ENCODE results near the gene TMEM132D.

Gene TMEM132D

DNA sequence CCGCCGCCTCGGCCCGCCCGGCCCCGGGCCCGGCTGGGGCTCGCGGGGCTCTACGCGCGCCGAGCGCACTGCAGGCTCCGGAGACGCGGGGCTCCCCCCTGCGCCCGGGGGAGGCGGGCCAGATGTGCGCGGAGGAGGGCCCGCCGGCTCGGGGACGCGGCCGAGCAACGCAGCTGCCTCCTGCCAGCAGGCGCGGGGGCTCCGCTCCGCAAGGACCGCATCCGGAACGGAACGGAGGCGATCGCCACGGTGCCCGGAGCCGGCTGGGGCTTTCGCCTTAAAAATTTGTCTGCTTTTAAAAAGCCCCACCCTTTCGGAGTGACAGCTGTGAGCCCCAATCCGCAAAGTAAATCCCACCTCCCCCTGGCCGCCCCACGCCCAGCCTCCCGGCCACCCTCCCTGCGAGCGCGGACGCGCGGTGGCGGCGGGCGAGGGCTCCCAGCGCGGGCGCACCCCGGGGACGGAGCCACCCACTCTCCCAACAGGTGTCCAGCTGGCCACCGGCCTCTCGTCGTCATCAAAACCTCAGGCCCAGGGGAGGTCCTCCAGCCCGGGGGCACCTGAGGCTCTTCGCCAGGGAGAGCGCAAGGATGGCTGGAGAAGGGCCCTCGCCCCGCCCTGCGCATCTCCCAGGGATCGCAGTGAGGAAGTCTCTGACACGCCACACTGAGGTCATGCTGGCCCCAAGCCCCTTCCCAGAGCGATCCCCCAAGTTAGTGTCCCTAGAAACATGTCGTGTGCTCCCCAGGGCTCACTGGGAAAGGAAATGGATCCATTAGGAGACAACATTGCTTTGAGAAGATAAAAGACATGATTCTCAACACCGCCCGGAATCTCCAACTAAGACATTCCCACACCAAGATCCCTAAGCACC is at the start of gene TMEM132D:
Gene TMEM132D (minus strand): TSS at position 70 of the 874 bp plus-strand sequence.
- TF ChIP-seq, protein P1, sequence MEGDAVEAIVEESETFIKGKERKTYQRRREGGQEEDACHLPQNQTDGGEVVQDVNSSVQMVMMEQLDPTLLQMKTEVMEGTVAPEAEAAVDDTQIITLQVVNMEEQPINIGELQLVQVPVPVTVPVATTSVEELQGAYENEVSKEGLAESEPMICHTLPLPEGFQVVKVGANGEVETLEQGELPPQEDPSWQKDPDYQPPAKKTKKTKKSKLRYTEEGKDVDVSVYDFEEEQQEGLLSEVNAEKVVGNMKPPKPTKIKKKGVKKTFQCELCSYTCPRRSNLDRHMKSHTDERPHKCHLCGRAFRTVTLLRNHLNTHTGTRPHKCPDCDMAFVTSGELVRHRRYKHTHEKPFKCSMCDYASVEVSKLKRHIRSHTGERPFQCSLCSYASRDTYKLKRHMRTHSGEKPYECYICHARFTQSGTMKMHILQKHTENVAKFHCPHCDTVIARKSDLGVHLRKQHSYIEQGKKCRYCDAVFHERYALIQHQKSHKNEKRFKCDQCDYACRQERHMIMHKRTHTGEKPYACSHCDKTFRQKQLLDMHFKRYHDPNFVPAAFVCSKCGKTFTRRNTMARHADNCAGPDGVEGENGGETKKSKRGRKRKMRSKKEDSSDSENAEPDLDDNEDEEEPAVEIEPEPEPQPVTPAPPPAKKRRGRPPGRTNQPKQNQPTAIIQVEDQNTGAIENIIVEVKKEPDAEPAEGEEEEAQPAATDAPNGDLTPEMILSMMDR (IDR thresholded peaks at IDR 0.05; ENCODE audit: insufficient read depth, low read length, missing control alignments) = no peak
- POLR2A ChIA-PET = no interaction called here
- CTCF ChIA-PET = no interaction called here
- peak within 1 kb of the TSS; percentile 15 for H3K4me3 ChIP-seq (ENCODE audit: low read depth, low read length)
- DNase-seq (ENCODE audit: low read depth, low spot score) = no peak

DNA sequence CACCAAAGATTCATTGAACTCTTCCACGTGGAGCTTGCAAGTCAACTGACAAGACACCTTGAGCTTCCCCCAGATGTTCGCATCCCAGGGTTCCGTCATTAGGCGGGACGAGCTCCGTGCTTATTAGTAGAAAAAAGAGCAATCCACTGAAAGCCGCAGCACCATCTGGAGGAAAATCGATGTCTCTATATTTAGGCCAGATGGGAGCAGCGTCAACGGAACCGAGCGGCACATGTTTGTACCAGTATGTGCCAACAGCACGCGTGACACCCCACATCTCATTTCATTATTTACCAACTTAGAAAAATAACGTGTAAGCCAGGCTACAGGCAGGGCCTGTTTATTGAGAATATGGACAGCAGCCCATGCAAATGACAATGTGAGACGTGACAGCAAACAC is 45.8 kb upstream of the TMEM132D start:
- ChIA-PET POLR2A (no interaction called here), CTCF (no interaction called here)
- TF ChIP-seq, protein P1 (IDR thresholded peaks at IDR 0.05; ENCODE audit: insufficient read depth, low read length, missing control alignments) = no peak
- DNase-seq (ENCODE audit: low read depth, low spot score) = no peak
- no peak overlapping the region for H3K4me3 ChIP-seq (ENCODE audit: low read depth, low read length)

DNA sequence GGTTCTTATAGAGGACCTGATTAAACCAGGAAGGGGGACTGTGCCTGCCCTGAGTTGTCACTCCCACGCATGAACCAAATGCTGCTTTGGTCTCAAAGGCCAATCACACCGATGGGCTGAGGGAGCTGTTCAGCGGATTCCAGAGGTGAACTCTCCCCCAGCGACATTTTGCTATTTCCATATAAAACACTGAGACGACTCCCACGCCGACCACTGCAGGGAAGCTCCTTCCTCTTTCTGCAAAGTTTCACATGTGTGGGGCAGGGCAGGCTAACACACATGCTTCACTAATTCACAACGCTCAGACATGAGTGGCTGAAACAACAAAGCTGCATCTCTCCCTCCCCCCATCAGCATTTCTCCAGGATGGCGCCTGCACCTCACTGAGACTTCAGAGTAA is 37.8 kb upstream of the TMEM132D start:
- H3K4me3 ChIP-seq (ENCODE audit: low read depth, low read length) = no peak overlapping the region
- TF ChIP-seq, protein P1 (IDR thresholded peaks at IDR 0.05; ENCODE audit: insufficient read depth, low read length, missing control alignments) = no peak
- ChIA-PET POLR2A (no interaction called here), CTCF (no interaction called here)
- no peak for DNase-seq (ENCODE audit: low read depth, low spot score)

DNA sequence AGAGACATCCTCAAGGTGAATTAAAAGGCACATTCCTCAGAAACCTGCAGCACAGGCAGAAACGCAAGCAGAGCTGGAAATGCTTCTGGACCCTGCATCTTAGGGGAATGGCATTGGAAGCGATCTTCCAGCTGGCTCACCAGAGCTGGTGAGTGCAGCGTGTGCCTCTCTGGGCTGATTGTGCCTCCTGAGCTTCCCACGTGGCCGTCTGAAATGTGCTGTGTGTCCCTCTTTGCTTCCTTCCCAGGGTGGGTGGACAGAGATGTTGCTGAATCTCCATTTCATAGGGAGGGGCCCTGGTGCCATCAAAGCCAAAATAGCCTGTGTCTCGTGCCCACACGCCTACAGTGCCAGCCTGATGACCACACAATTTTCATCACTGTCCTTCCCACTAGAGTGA is 34.3 kb upstream of the TMEM132D start:
- TF ChIP-seq, protein P1 (IDR thresholded peaks at IDR 0.05; ENCODE audit: insufficient read depth, low read length, missing control alignments) = no peak
- no peak for DNase-seq (ENCODE audit: low read depth, low spot score)
- ChIA-PET CTCF (no interaction called here), POLR2A (no interaction called here)
- H3K4me3 ChIP-seq (ENCODE audit: low read depth, low read length) = no peak overlapping the region

DNA sequence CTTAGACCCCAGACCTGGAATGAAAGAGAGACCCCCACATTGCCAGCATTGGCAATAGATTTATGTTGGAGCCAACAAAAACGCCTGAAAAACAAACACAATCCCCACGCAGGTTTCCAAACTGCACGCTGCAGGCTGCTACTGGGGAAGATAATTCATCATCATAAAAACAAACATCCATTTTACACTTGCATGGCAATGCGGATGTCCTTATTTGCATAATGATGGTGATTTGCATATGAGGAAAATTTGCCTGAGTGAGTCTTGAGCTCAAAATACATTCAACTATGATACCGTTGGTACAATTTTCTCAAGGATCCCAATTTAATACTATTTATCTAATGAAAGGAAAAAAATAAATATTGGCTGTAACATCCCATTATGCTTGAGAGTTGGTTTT is 33.6 kb upstream of the TMEM132D start:
- H3K4me3 ChIP-seq (ENCODE audit: low read depth, low read length) = no peak overlapping the region
- ChIA-PET POLR2A (no interaction called here), CTCF (no interaction called here)
- TF ChIP-seq, protein P1 (IDR thresholded peaks at IDR 0.05; ENCODE audit: insufficient read depth, low read length, missing control alignments) = no peak
- DNase-seq (ENCODE audit: low read depth, low spot score) = no peak

DNA sequence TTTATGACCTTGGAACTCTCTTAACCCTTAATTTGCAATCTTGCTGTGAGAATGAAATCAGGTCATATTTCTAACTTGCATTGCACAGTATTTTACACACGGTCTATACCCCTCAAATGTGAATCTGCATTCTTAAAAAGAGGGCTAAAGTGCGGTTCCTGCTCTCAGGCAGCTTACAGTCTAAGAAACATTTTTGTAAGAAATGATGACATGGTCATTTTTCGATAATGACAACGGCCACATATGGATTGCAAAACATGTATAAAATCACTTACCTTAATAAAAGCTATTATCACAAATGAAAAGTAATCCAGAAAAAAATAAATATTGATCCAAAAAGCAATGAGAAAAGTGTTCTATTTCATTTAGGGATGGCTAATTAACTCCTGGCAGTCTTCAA is 24.8 kb upstream of the TMEM132D start:
- TF ChIP-seq, protein P1 (IDR thresholded peaks at IDR 0.05; ENCODE audit: insufficient read depth, low read length, missing control alignments) = no peak

More for the DNA sequence above, 24.8 kb upstream of the TMEM132D start:
- ChIA-PET CTCF (no interaction called here), POLR2A (no interaction called here)
- H3K4me3 ChIP-seq (ENCODE audit: low read depth, low read length) = no peak overlapping the region
- DNase-seq (ENCODE audit: low read depth, low spot score) = no peak
